WTC11 (cell line): ENCODE data around the gene EFCAB12. TPM values are rescaled to one million over a fixed set of nuclear protein-coding genes. Genes with fewer than 3 reads are reported as not detected.

Experiments
- ATAC-seq: fragments of 200-7000 bp; cut with Tn5 transposase; 2 replicates; pipeline ENCODE4 v1.10.0; 2021; ENCODE audit warnings: mild to moderate bottlenecking, moderate library complexity
- CTCF ChIA-PET: fragments of 300-600 bp; sonication (Branson Sonifier 250); formaldehyde crosslinking; loops from one replicate; lab custom pipeline; 2021; ENCODE audit warnings: antibody characterized with exemption; lab: Charles Lee
- POLR2A ChIA-PET: fragments of 350-600 bp; sonication (Branson Sonifier 250); formaldehyde crosslinking; loops from one replicate; lab custom pipeline; 2021; ENCODE audit warnings: antibody characterized with exemption; lab: Charles Lee
- DNase-seq: peaks from one replicate; pipeline ENCODE4 v3.0.0; 2021; ENCODE audit warnings: low spot score
- H3K27ac Mint-ChIP-seq: 2 replicates; pipeline ENCODE4 v1.8.0; 2021; ENCODE audit warnings: mixed read lengths
- H3K27me3 Mint-ChIP-seq: 2 replicates; pipeline ENCODE4 v1.8.0; 2021; ENCODE audit warnings: low read depth, mild to moderate bottlenecking, moderate library complexity, mixed read lengths
- H3K36me3 Mint-ChIP-seq: 2 replicates; pipeline ENCODE4 v1.8.0; 2021; ENCODE audit warnings: mixed read lengths
- H3K4me1 Mint-ChIP-seq: 2 replicates; pipeline ENCODE4 v1.8.0; 2022; ENCODE audit warnings: mixed read lengths
- H3K4me3 Mint-ChIP-seq: 2 replicates; pipeline ENCODE4 v1.8.0; 2021; ENCODE audit warnings: mild to moderate bottlenecking, moderate library complexity, mixed read lengths
- H3K9me3 Mint-ChIP-seq: 2 replicates; pipeline ENCODE4 v1.8.0; 2021; ENCODE audit warnings: mixed read lengths
- ATF3 ChIP-seq: sonication (generic); formaldehyde crosslinking; conservative IDR thresholded peaks from 2 replicates; pipeline ENCODE4 v1.8.1; 2022; ENCODE audit warnings: mild to moderate bottlenecking, missing genetic modification reagents
- CREM ChIP-seq: sonication (generic); formaldehyde crosslinking; IDR thresholded peaks from 2 replicates; pipeline ENCODE4 v1.8.1; 2022; ENCODE audit warnings: mild to moderate bottlenecking, missing genetic modification reagents, moderate library complexity
- ELF4 ChIP-seq: sonication (generic); formaldehyde crosslinking; IDR thresholded peaks from 2 replicates; pipeline ENCODE4 v1.8.1; 2022; ENCODE audit warnings: low read depth, mild to moderate bottlenecking, moderate library complexity, missing genetic modification reagents
- FOXP1 ChIP-seq: sonication (generic); formaldehyde crosslinking; IDR thresholded peaks from 2 replicates; pipeline ENCODE4 v1.8.0; 2022; ENCODE audit warnings: missing genetic modification reagents, mild to moderate bottlenecking, moderate library complexity, borderline replicate concordance
- HMGA2 ChIP-seq: fragments of 250-450 bp; sonication (Bioruptor Pico); IDR thresholded peaks from 2 replicates; pipeline ENCODE4 v1.4.0; 2021; ENCODE audit warnings: mild to moderate bottlenecking, moderate library complexity
- MLX ChIP-seq: sonication (generic); formaldehyde crosslinking; IDR thresholded peaks from 2 replicates; pipeline ENCODE4 v1.8.1; 2023; ENCODE audit warnings: mild to moderate bottlenecking, missing genetic modification reagents, moderate library complexity
- MYBL2 ChIP-seq: sonication (generic); formaldehyde crosslinking; IDR thresholded peaks from 2 replicates; pipeline ENCODE4 v1.8.1; 2023; ENCODE audit warnings: mild to moderate bottlenecking, moderate library complexity, missing genetic modification reagents
- NR2C2 ChIP-seq: sonication (generic); formaldehyde crosslinking; IDR thresholded peaks from 2 replicates; pipeline ENCODE4 v1.8.0; 2022; ENCODE audit warnings: mild to moderate bottlenecking, missing genetic modification reagents
- PRRX2 ChIP-seq: fragments of 250-450 bp; sonication (Bioruptor Pico); IDR thresholded peaks from 2 replicates; pipeline ENCODE4 v1.8.0; 2021; ENCODE audit warnings: mild to moderate bottlenecking
- SMAD3 ChIP-seq: sonication (generic); formaldehyde crosslinking; IDR thresholded peaks from 2 replicates; pipeline ENCODE4 v1.8.0; 2022; ENCODE audit warnings: missing genetic modification reagents, mild to moderate bottlenecking, borderline replicate concordance
- SOX15 ChIP-seq: fragments of 250-450 bp; sonication (Bioruptor Pico); IDR thresholded peaks from 2 replicates; pipeline ENCODE4 v1.9.0; 2021; ENCODE audit warnings: mild to moderate bottlenecking
- SP1 ChIP-seq: sonication (generic); formaldehyde crosslinking; conservative IDR thresholded peaks from 2 replicates; pipeline ENCODE4 v1.8.1; 2022; ENCODE audit warnings: missing genetic modification reagents
- TEAD1 ChIP-seq: sonication (generic); formaldehyde crosslinking; IDR thresholded peaks from 2 replicates; pipeline ENCODE4 v1.8.0; 2022; ENCODE audit warnings: mild to moderate bottlenecking, missing genetic modification reagents
- ZNF317 ChIP-seq: sonication (generic); formaldehyde crosslinking; IDR thresholded peaks from 2 replicates; pipeline ENCODE4 v1.8.1; 2023; ENCODE audit warnings: low read depth, mild to moderate bottlenecking, moderate library complexity, missing genetic modification reagents, borderline replicate concordance
- total RNA-seq: library from RNA; stranded (reverse); gene quantifications from 3 replicates; pipeline ENCODE4 v1.2.3, GENCODE V29; 2021
- TF ChIP-seq, protein P1 (sequence below): sonication (generic); formaldehyde crosslinking; conservative IDR thresholded peaks from 2 replicates; pipeline ENCODE4 v1.8.1; 2023; ENCODE audit warnings: mild to moderate bottlenecking, low read depth, missing genetic modification reagents, moderate library complexity
- TF ChIP-seq, protein P2 (sequence below): fragments of 250-450 bp; sonication (Bioruptor Pico); IDR thresholded peaks from 2 replicates; pipeline ENCODE4 v1.9.0; 2021; ENCODE audit warnings: moderate library complexity, mild to moderate bottlenecking, inconsistent platforms, borderline replicate concordance
- TF ChIP-seq, protein P3 (sequence below): sonication (generic); formaldehyde crosslinking; IDR thresholded peaks from 2 replicates; pipeline ENCODE4 v1.8.0; 2022; ENCODE audit warnings: missing genetic modification reagents
- TF ChIP-seq, protein P4 (sequence below): sonication (generic); formaldehyde crosslinking; IDR thresholded peaks from 2 replicates; pipeline ENCODE4 v1.8.0; 2023; ENCODE audit warnings: mild to moderate bottlenecking, missing genetic modification reagents

The EFCAB12 gene
- total RNA-seq, 1 experiment from 2014 or later, result 0.20 TPM

- H3K4me3 Mint-ChIP-seq, result 0 out of 2 replicates have a peak overlapping the region, but pooled peaks have one; percentile 11
These were observed 18.5 kb upstream of the EFCAB12 start for GRCh38 chr3:129446926-129447325.

GRCh38 chr3:129445471-129445870, 17.0 kb upstream of the EFCAB12 start:
- POLR2A ChIA-PET, result no interaction called here
- H3K36me3 Mint-ChIP-seq, result 0 out of 2 replicates have a peak, but pooled peaks cover 3% of the 10 kb centered on the region
- no peaks in the 10 kb centered on the region for H3K27me3 Mint-ChIP-seq
- no peak for DNase-seq
- H3K27ac Mint-ChIP-seq, result no peak overlapping the region
- TF ChIP-seq, protein P1, sequence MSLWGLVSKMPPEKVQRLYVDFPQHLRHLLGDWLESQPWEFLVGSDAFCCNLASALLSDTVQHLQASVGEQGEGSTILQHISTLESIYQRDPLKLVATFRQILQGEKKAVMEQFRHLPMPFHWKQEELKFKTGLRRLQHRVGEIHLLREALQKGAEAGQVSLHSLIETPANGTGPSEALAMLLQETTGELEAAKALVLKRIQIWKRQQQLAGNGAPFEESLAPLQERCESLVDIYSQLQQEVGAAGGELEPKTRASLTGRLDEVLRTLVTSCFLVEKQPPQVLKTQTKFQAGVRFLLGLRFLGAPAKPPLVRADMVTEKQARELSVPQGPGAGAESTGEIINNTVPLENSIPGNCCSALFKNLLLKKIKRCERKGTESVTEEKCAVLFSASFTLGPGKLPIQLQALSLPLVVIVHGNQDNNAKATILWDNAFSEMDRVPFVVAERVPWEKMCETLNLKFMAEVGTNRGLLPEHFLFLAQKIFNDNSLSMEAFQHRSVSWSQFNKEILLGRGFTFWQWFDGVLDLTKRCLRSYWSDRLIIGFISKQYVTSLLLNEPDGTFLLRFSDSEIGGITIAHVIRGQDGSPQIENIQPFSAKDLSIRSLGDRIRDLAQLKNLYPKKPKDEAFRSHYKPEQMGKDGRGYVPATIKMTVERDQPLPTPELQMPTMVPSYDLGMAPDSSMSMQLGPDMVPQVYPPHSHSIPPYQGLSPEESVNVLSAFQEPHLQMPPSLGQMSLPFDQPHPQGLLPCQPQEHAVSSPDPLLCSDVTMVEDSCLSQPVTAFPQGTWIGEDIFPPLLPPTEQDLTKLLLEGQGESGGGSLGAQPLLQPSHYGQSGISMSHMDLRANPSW (CRISPR knock-in tag), result no peak
- TF ChIP-seq ZNF317 (CRISPR knock-in tag), result no peak
- no peak for TF ChIP-seq CREM (CRISPR knock-in tag)
- TF ChIP-seq MLX (CRISPR knock-in tag), result no peak
- TF ChIP-seq PRRX2, result no peak
- no peak for TF ChIP-seq ELF4 (CRISPR knock-in tag)
- H3K9me3 Mint-ChIP-seq, result no peaks in the 10 kb centered on the region
- peaks cover 60% of the 10 kb centered on the region for H3K4me1 Mint-ChIP-seq
- CTCF ChIA-PET, result interaction anchor here (0.8 kb wide), 1 partner anchor 62 kb away, joined by 3 read pairs; no protein-coding TSS in a partner anchor
- ATAC-seq, result no peak
- H3K4me3 Mint-ChIP-seq, result no peak overlapping the region

More at GRCh38 chr3:129446926-129447325, 18.5 kb upstream of the EFCAB12 start:
- peaks cover 4% of the 10 kb centered on the region; the same call in 1 of the 2 replicates for H3K36me3 Mint-ChIP-seq
- DNase-seq, result no peak
- peaks cover 47% of the 10 kb centered on the region for H3K4me1 Mint-ChIP-seq
- H3K9me3 Mint-ChIP-seq, result no peaks in the 10 kb centered on the region
- CTCF ChIA-PET, result no interaction called here
- H3K27me3 Mint-ChIP-seq, result no peaks in the 10 kb centered on the region
- TF ChIP-seq, protein P2, sequence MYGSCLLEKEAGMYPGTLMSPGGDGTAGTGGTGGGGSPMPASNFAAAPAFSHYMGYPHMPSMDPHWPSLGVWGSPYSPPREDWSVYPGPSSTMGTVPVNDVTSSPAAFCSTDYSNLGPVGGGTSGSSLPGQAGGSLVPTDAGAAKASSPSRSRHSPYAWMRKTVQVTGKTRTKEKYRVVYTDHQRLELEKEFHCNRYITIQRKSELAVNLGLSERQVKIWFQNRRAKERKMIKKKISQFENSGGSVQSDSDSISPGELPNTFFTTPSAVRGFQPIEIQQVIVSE (CRISPR knock-in tag), result no peak
- TF ChIP-seq ATF3 (CRISPR knock-in tag) (no peak), SMAD3 (CRISPR knock-in tag) (no peak), HMGA2 (CRISPR knock-in tag) (no peak), TEAD1 (no peak), FOXP1 (CRISPR knock-in tag) (no peak), MYBL2 (no peak)
- TF ChIP-seq, all 79 proteins: peak for 0
- H3K27ac Mint-ChIP-seq, result peak overlapping the region; percentile 80; the same call in 1 of the 2 replicates
- POLR2A ChIA-PET, result no interaction called here
- no peak for ATAC-seq

DNA sequence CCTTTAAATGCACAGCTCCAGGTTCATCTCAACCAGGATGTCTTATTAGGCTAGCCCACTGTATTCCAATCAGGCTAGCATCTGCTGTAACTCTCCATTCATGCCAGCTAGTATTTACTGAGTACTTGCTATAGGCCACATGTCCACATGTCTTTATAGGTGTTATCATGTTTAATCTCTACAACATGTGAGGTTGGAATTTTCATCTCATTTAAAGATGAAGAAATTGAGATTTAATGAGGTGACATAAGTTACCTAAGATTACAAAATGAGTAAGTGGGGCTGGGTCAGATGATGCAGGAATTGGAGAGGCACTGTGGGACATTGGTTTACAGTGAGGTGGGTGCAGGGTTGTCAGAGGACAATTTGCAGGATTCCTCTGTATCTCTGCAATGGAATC, 14.5 kb upstream of the EFCAB12 start:
- no peak for ATAC-seq
- H3K9me3 Mint-ChIP-seq, result no peaks in the 10 kb centered on the region
- peaks cover 45% of the 10 kb centered on the region for H3K4me1 Mint-ChIP-seq
- TF ChIP-seq ATF3 (CRISPR knock-in tag), result no peak
- no peak for TF ChIP-seq SMAD3 (CRISPR knock-in tag)
- no peak for TF ChIP-seq NR2C2 (CRISPR knock-in tag)
- TF ChIP-seq, protein P3, sequence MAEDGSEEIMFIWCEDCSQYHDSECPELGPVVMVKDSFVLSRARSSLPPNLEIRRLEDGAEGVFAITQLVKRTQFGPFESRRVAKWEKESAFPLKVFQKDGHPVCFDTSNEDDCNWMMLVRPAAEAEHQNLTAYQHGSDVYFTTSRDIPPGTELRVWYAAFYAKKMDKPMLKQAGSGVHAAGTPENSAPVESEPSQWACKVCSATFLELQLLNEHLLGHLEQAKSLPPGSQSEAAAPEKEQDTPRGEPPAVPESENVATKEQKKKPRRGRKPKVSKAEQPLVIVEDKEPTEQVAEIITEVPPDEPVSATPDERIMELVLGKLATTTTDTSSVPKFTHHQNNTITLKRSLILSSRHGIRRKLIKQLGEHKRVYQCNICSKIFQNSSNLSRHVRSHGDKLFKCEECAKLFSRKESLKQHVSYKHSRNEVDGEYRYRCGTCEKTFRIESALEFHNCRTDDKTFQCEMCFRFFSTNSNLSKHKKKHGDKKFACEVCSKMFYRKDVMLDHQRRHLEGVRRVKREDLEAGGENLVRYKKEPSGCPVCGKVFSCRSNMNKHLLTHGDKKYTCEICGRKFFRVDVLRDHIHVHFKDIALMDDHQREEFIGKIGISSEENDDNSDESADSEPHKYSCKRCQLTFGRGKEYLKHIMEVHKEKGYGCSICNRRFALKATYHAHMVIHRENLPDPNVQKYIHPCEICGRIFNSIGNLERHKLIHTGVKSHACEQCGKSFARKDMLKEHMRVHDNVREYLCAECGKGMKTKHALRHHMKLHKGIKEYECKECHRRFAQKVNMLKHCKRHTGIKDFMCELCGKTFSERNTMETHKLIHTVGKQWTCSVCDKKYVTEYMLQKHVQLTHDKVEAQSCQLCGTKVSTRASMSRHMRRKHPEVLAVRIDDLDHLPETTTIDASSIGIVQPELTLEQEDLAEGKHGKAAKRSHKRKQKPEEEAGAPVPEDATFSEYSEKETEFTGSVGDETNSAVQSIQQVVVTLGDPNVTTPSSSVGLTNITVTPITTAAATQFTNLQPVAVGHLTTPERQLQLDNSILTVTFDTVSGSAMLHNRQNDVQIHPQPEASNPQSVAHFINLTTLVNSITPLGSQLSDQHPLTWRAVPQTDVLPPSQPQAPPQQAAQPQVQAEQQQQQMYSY (CRISPR knock-in tag), result no peak
- TF ChIP-seq SOX15 (CRISPR knock-in tag), result no peak
- TF ChIP-seq, protein P4, sequence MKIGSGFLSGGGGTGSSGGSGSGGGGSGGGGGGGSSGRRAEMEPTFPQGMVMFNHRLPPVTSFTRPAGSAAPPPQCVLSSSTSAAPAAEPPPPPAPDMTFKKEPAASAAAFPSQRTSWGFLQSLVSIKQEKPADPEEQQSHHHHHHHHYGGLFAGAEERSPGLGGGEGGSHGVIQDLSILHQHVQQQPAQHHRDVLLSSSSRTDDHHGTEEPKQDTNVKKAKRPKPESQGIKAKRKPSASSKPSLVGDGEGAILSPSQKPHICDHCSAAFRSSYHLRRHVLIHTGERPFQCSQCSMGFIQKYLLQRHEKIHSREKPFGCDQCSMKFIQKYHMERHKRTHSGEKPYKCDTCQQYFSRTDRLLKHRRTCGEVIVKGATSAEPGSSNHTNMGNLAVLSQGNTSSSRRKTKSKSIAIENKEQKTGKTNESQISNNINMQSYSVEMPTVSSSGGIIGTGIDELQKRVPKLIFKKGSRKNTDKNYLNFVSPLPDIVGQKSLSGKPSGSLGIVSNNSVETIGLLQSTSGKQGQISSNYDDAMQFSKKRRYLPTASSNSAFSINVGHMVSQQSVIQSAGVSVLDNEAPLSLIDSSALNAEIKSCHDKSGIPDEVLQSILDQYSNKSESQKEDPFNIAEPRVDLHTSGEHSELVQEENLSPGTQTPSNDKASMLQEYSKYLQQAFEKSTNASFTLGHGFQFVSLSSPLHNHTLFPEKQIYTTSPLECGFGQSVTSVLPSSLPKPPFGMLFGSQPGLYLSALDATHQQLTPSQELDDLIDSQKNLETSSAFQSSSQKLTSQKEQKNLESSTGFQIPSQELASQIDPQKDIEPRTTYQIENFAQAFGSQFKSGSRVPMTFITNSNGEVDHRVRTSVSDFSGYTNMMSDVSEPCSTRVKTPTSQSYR (CRISPR knock-in tag), result no peak
- TF ChIP-seq SP1 (CRISPR knock-in tag), result no peak
- H3K4me3 Mint-ChIP-seq, result no peak overlapping the region
- ChIA-PET CTCF (no interaction called here), POLR2A (no interaction called here)
- H3K27ac Mint-ChIP-seq, result no peak overlapping the region
- no peaks in the 10 kb centered on the region; the same call in 1 of the 2 replicates for H3K27me3 Mint-ChIP-seq
- DNase-seq, result no peak
- peaks cover 5% of the 10 kb centered on the region; the same call in 1 of the 2 replicates for H3K36me3 Mint-ChIP-seq
